ENCODE data around the gene SLC4A11.

DNA sequence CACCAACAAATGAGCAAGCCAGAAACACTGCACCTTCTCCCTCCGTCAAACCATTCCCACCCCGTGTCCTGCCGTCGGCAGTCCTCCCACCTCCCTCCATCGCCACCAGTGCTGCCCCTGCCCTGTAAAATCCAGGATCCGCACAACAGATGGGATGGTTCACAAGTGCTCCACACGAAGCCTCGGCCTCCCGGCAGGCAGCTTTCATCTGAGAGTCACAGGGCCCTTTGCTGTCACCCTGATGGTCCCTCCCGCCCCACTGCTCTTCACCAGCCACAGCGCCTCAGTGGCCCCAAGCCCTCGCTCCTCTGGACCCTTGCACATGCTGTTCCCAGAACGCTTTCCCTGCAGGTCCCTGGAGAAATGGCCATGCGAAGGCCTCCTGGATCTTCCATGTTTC, 12.1 kb downstream of the SLC4A11 start:
- TF ChIP-seq, protein P1, sequence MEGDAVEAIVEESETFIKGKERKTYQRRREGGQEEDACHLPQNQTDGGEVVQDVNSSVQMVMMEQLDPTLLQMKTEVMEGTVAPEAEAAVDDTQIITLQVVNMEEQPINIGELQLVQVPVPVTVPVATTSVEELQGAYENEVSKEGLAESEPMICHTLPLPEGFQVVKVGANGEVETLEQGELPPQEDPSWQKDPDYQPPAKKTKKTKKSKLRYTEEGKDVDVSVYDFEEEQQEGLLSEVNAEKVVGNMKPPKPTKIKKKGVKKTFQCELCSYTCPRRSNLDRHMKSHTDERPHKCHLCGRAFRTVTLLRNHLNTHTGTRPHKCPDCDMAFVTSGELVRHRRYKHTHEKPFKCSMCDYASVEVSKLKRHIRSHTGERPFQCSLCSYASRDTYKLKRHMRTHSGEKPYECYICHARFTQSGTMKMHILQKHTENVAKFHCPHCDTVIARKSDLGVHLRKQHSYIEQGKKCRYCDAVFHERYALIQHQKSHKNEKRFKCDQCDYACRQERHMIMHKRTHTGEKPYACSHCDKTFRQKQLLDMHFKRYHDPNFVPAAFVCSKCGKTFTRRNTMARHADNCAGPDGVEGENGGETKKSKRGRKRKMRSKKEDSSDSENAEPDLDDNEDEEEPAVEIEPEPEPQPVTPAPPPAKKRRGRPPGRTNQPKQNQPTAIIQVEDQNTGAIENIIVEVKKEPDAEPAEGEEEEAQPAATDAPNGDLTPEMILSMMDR (conservative IDR thresholded peaks at IDR 0.05 in 1 of 2, IDR thresholded peaks at IDR 0.05 in 1 of 2; ENCODE audit: extremely low read depth in 1 of 2, insufficient read depth in 1 of 2, low read depth in 1 of 2, low read length in 2 of 2) = no peak
- TF ChIP-seq EZH2 (IDR thresholded peaks at IDR 0.05; ENCODE audit: borderline replicate concordance, low read length) = no peak
